ENCODE measurements around the gene RBSN. TPM values are rescaled to one million over a fixed set of nuclear protein-coding genes. Genes with fewer than 3 reads are reported as not detected.

The RBSN gene
- total and polyA plus RNA-seq, 2 donors from 2014 or later: 5.7 to 24.0 TPM

- H3K9me3 ChIP-seq (ENCODE audit: control insufficient read depth in 2 of 3, insufficient read depth in 1 of 3, low read length in 3 of 3): no peaks in the 10 kb centered on the region
- intact Hi-C loops (cut with DNase I): no loop called here
- H3K4me3 ChIP-seq (ENCODE audit: low read length in 3 of 3): no peak overlapping the region
- no peaks in the 10 kb centered on the region for H3K4me1 ChIP-seq (ENCODE audit: control insufficient read depth in 2 of 3, insufficient read depth in 2 of 3, low read depth in 1 of 3, low read length in 3 of 3)
- DNase-seq (no peak), FAIRE-seq (no peak)
- H3K27ac ChIP-seq (ENCODE audit: low read depth in 2 of 2, low read length in 2 of 2): no peak overlapping the region
- peaks cover 6 to 76% (median 26%) of the 10 kb centered on the region in 3 donors for H3K36me3 ChIP-seq (ENCODE audit: control insufficient read depth in 2 of 3, insufficient read depth in 3 of 3, low read length in 3 of 3)
- H3K9ac ChIP-seq (ENCODE audit: low read length in 3 of 3): no peak overlapping the region
- TF ChIP-seq CTCF (IDR thresholded peaks at IDR 0.05; ENCODE audit: borderline replicate concordance, extremely low read depth, insufficient read depth): no peak
- H3K27me3 ChIP-seq (ENCODE audit: control insufficient read depth, insufficient read depth, low read length): no peaks in the 10 kb centered on the region
Measured at GRCh38 chr3:15045667-15046066, 53.3 kb downstream of the RBSN start.

- H3K4me3 ChIP-seq (ENCODE audit: low read length in 3 of 3): no peak overlapping the region
- no peak for DNase-seq
- no peaks in the 10 kb centered on the region for H3K27me3 ChIP-seq (ENCODE audit: control insufficient read depth, insufficient read depth, low read length)
- H3K9ac ChIP-seq (ENCODE audit: low read length in 3 of 3): no peak overlapping the region
- H3K9me3 ChIP-seq (ENCODE audit: control insufficient read depth in 2 of 3, insufficient read depth in 1 of 3, low read length in 3 of 3): no peaks in the 10 kb centered on the region
- FAIRE-seq: no peak
- intact Hi-C loops (cut with DNase I): no loop called here
- H3K4me1 ChIP-seq (ENCODE audit: control insufficient read depth in 2 of 3, insufficient read depth in 2 of 3, low read depth in 1 of 3, low read length in 3 of 3): no peaks in the 10 kb centered on the region
- H3K36me3 ChIP-seq (ENCODE audit: control insufficient read depth in 2 of 3, insufficient read depth in 3 of 3, low read length in 3 of 3): peaks cover 6 to 68% (median 20%) of the 10 kb centered on the region in 3 donors
- H3K27ac ChIP-seq (ENCODE audit: low read depth in 2 of 2, low read length in 2 of 2): no peak overlapping the region
- TF ChIP-seq CTCF (IDR thresholded peaks at IDR 0.05; ENCODE audit: borderline replicate concordance, extremely low read depth, insufficient read depth): no peak
Measured at GRCh38 chr3:15044326-15044725, 54.6 kb downstream of the RBSN start.

GRCh38 chr3:15043408-15044171 lies 55.4 kb downstream of the RBSN start:
- Histone ChIP-seq H3K27ac (ENCODE audit: low read depth in 2 of 2, low read length in 2 of 2) (no peak overlapping the region), H3K36me3 (ENCODE audit: control insufficient read depth in 2 of 3, insufficient read depth in 3 of 3, low read length in 3 of 3) (peaks cover 6 to 61% (median 23%) of the 10 kb centered on the region in 3 donors), H3K4me1 (ENCODE audit: control insufficient read depth in 2 of 3, insufficient read depth in 2 of 3, low read depth in 1 of 3, low read length in 3 of 3) (no peaks in the 10 kb centered on the region), H3K9me3 (ENCODE audit: control insufficient read depth in 2 of 3, insufficient read depth in 1 of 3, low read length in 3 of 3) (no peaks in the 10 kb centered on the region), H3K9ac (ENCODE audit: low read length in 3 of 3) (no peak overlapping the region), H3K4me3 (ENCODE audit: low read length in 3 of 3) (no peak overlapping the region), H3K27me3 (ENCODE audit: control insufficient read depth, insufficient read depth, low read length) (no peaks in the 10 kb centered on the region)
- TF ChIP-seq CTCF (IDR thresholded peaks at IDR 0.05; ENCODE audit: borderline replicate concordance, extremely low read depth, insufficient read depth): no peak
- intact Hi-C loops (cut with DNase I): no loop called here
- no peak for DNase-seq
- no peak for FAIRE-seq

All from kidney (tissue), 14 donors.